Lung (tissue), 12 donors: Measurements from ENCODE around the gene HCRTR1. TPM values are rescaled to one million over a fixed set of nuclear protein-coding genes. Genes with fewer than 3 reads are reported as not detected.

Experiments
- ATAC-seq: fragments of 200-7000 bp; cut with Tn5 transposase; one replicate; pipeline ENCODE4 v1.9.1; 2020; ENCODE audit warnings: moderate number of reproducible peaks; ENCODE audit not compliant: insufficient read depth, low FRiP score
- DNase-seq, 3 donors: peaks; one replicate each; pipeline ENCODE4 v3.0.0-alpha.2; 2013 to 2017
- H3K27ac ChIP-seq, 2 donors: one replicate each; pipeline ENCODE4 v1.5.1; 2013; ENCODE audit warnings: mild to moderate bottlenecking in 2 of 2, moderate library complexity in 2 of 2, control low read depth in 1 of 2, inconsistent platforms in 1 of 2, low read depth in 1 of 2, low read length in 1 of 2
- H3K27me3 ChIP-seq, 3 donors: one replicate each; pipeline ENCODE4 v1.5.1; 2013; ENCODE audit warnings: low read length in 2 of 3; ENCODE audit not compliant: control insufficient read depth in 3 of 3, insufficient read depth in 3 of 3
- H3K36me3 ChIP-seq, 4 donors: one replicate each; pipeline ENCODE4 v1.5.1; 2013; ENCODE audit warnings: low read length in 4 of 4, mild to moderate bottlenecking in 1 of 4, moderate library complexity in 1 of 4; ENCODE audit not compliant: control insufficient read depth in 4 of 4, insufficient read depth in 4 of 4
- H3K4me1 ChIP-seq, 5 donors: one replicate each; pipeline ENCODE4 v1.5.1; 2013; ENCODE audit warnings: low read length in 5 of 5, mild to moderate bottlenecking in 2 of 5, moderate library complexity in 1 of 5; ENCODE audit not compliant: control insufficient read depth in 5 of 5, insufficient read depth in 5 of 5
- H3K4me3 ChIP-seq: one replicate; pipeline ENCODE4 v1.5.1; 2013; ENCODE audit warnings: mild to moderate bottlenecking, control low read depth, moderate library complexity
- H3K9ac ChIP-seq, 2 donors: one replicate each; pipeline ENCODE4 v1.5.1; 2013; ENCODE audit warnings: low read length in 2 of 2, control low read depth in 1 of 2; ENCODE audit not compliant: insufficient read depth in 1 of 2
- H3K9me3 ChIP-seq, 4 donors: one replicate each; pipeline ENCODE4 v1.5.1; 2013; ENCODE audit warnings: low read length in 3 of 4, mild to moderate bottlenecking in 1 of 4, moderate library complexity in 1 of 4; ENCODE audit not compliant: control insufficient read depth in 4 of 4, insufficient read depth in 3 of 4
- WGBS, 2 donors: extraction: QIAGEN DNeasy Blood & Tissue Kit; methylation state at CpG; one replicate each; pipeline ENCODE4 v1.1.7; 2013; 5-methylcytosine and 5-hydroxymethylcytosine counted together
- polyA plus RNA-seq, 2 donors: library from polyadenylated mRNA; stranded (reverse); fragments of 200-250 nt; gene quantifications; one replicate each; pipeline ENCODE4 v1.2.1, GENCODE V29; 2013
- total RNA-seq, 2 donors: library from RNA; depleted of rRNA in 1 of 2; stranded (reverse); fragments of >200 nt in 1 of 2; gene quantifications; one replicate each; pipeline ENCODE4 v1.2.1, GENCODE V29; 2014 to 2021
- TF ChIP-seq, protein P1 (sequence below): IDR thresholded peaks from 2 replicates; pipeline ENCODE4 v1.5.1; 2012; ENCODE audit warnings: mild to moderate bottlenecking; ENCODE audit errors: control extremely low read depth, extremely low read depth
- donor health status: control.
- donor health status: control.
- donor health status: Bipolar disorder and iron deficiency.
- donor health status: healthy.
- donor health status: DM: yes; HTN: yes; CAD: no.

Gene HCRTR1
- total and polyA plus RNA-seq, 4 donors = 0.08 to 0.14 TPM; not detected in 2

DNA sequence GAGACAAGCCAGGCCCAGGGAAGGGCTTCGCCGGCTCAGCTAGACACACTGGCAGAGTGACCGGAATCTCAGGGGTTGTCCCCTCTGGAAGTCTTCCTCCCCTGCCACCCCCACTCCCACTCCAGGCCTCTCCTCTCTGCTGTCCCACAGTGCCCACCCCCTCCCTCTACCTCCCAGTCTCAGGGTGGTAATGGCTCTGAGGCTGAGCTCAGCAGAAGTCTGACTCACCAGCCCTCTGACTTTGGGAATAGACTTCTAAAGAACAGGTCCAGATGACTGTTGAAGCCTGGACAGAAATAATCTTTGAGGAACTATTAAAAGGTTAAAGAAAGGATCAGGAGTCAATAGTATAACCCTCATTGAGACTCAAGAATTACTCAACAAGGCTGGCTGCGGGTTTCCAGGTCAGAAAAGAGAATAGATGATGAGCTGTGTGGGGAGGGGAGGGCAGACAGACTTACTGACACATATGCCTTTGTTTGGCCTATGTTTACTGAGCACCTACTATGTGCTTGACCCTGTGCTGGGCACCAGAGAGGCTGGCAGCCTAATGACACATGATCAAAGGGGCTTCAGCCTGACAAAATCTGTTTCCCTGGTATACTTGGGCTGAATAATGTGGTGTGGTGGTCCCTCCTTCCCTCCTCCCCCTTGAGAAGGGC is 8.2 kb downstream of the HCRTR1 start:
- Histone ChIP-seq H3K9ac (no peak overlapping the region), H3K9me3 (no peaks in the 10 kb centered on the region), H3K27ac (peak overlapping the region; percentile 80 to 81), H3K4me3 (no peak overlapping the region), H3K27me3 (no peaks in the 10 kb centered on the region), H3K4me1 (peaks cover 0 to 24% (median 0%) of the 10 kb centered on the region in 5 donors), H3K36me3 (peaks cover 9 to 23% (median 10%) of the 10 kb centered on the region in 4 donors)
- TF ChIP-seq, protein P1, sequence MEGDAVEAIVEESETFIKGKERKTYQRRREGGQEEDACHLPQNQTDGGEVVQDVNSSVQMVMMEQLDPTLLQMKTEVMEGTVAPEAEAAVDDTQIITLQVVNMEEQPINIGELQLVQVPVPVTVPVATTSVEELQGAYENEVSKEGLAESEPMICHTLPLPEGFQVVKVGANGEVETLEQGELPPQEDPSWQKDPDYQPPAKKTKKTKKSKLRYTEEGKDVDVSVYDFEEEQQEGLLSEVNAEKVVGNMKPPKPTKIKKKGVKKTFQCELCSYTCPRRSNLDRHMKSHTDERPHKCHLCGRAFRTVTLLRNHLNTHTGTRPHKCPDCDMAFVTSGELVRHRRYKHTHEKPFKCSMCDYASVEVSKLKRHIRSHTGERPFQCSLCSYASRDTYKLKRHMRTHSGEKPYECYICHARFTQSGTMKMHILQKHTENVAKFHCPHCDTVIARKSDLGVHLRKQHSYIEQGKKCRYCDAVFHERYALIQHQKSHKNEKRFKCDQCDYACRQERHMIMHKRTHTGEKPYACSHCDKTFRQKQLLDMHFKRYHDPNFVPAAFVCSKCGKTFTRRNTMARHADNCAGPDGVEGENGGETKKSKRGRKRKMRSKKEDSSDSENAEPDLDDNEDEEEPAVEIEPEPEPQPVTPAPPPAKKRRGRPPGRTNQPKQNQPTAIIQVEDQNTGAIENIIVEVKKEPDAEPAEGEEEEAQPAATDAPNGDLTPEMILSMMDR = no peak
- DNase-seq (no peak), ATAC-seq (no peak)
- WGBS, 2 donors = 84 to 92% methylated on average over 4 of the region's 4 CpGs

DNA sequence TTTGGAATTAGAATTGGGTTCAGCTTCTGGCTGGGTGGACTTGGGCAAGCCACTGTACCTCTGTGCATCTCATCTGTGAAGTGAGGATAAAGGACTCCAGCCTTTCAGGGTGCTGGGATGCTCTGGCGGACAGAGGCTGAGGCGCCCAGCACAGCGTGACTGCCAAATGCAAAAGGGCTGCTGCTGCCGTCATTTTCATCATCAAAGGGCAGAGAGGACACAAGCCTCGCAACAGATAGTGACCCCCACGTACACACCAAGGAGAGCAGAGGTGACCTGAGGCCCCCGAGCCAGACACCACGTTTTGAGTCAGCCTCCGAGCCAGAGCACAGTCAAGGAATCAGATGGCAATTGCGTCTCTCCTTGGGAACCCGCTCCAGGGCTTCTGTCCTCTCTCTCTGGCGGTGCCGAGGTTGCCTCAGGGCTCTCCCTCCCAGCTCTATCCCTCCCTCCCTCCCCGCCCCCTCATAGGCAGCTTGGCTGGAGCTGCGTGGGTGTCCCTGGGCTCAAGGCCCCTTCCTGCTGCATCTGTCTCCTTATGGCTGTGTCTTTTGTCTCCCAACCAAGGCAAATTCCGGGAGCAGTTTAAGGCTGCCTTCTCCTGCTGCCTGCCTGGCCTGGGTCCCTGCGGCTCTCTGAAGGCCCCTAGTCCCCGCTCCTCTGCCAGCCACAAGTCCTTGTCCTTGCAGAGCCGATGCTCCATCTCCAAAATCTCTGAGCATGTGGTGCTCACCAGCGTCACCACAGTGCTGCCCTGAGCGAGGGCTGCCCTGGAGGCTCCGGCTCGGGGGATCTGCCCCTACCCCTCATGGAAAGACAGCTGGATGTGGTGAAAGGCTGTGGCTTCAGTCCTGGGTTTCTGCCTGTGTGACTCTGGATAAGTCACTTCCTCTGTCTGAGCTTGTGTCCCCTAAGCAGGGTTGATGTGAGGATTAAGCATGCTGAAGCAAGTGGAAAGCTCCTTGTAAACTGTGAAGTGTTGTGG is 9.0 kb downstream of the HCRTR1 start:
- peak overlapping the region; percentile 80 to 81 for H3K27ac ChIP-seq
- no peak overlapping the region for H3K9ac ChIP-seq
- ATAC-seq (no peak), DNase-seq (no peak)
- H3K9me3 ChIP-seq = no peaks in the 10 kb centered on the region
- H3K4me1 ChIP-seq = peaks cover 0 to 22% (median 0%) of the 10 kb centered on the region in 5 donors
- TF ChIP-seq, protein P1 = no peak
- H3K36me3 ChIP-seq = peaks cover 9 to 27% (median 16%) of the 10 kb centered on the region in 4 donors
- 79 to 83% methylated on average over 23 of the region's 23 CpGs for WGBS, 2 donors
- no peak overlapping the region for H3K4me3 ChIP-seq
- H3K27me3 ChIP-seq = no peaks in the 10 kb centered on the region

GRCh38 chr1:31627301-31627929 is 9.9 kb downstream of the HCRTR1 start:
- peak; percentile 49 for ATAC-seq

More at GRCh38 chr1:31627301-31627929, 9.9 kb downstream of the HCRTR1 start:
- 62 to 80% methylated on average over 13 of the region's 13 CpGs for WGBS, 2 donors
- H3K9me3 ChIP-seq = no peaks in the 10 kb centered on the region
- H3K4me1 ChIP-seq = peaks cover 0 to 17% (median 0%) of the 10 kb centered on the region in 5 donors
- H3K36me3 ChIP-seq = peaks cover 9 to 35% (median 17%) of the 10 kb centered on the region in 4 donors
- DNase-seq = no peak
- TF ChIP-seq, protein P1 = no peak
- H3K27ac ChIP-seq = peak overlapping the region; percentile 80 to 92
- no peak overlapping the region for H3K9ac ChIP-seq
- H3K27me3 ChIP-seq = no peaks in the 10 kb centered on the region
- H3K4me3 ChIP-seq = no peak overlapping the region
